ENCODE data around the gene RRP15.

The RRP15 gene

GRCh38 chr1:218364028-218364710 lies 79.1 kb downstream of the RRP15 start:
- no peak for DNase-seq

- no peak for DNase-seq
Observed at GRCh38 chr1:218365226-218365999, 80.3 kb downstream of the RRP15 start.

- no peak for DNase-seq
Observed at GRCh38 chr1:218366322-218367052, 81.4 kb downstream of the RRP15 start.

- DNase-seq: no peak
Observed at GRCh38 chr1:218367118-218367517, 82.0 kb downstream of the RRP15 start.

GRCh38 chr1:218368686-218369085 lies 83.6 kb downstream of the RRP15 start:
- DNase-seq: no peak

- no peak for DNase-seq
Observed at GRCh38 chr1:218369688-218370511, 84.8 kb downstream of the RRP15 start.

GRCh38 chr1:218371927-218372672 lies 87.0 kb downstream of the RRP15 start:
- no peak for DNase-seq

GRCh38 chr1:218374401-218375353 lies 89.6 kb downstream of the RRP15 start:
- no peak for DNase-seq

GRCh38 chr1:218376722-218377121 lies 91.6 kb downstream of the RRP15 start:
- DNase-seq: no peak

GRCh38 chr1:218377143-218377660 lies 92.1 kb downstream of the RRP15 start:
- no peak for DNase-seq

- no peak for DNase-seq
Observed at GRCh38 chr1:218380125-218380977, 95.3 kb downstream of the RRP15 start.

GRCh38 chr1:218382261-218382660 lies 97.2 kb downstream of the RRP15 start:
- DNase-seq: no peak

- no peak for DNase-seq
Observed at GRCh38 chr1:218383051-218383450, 98.0 kb downstream of the RRP15 start.

- DNase-seq: no peak
Observed at GRCh38 chr1:218383681-218384080, 98.6 kb downstream of the RRP15 start.

GRCh38 chr1:218384581-218384993 lies 99.5 kb downstream of the RRP15 start:
- DNase-seq: no peak

Measured in cortex of kidney (tissue), 1 donor.